Glutamatergic neuron (in vitro differentiated cells): Measurements from ENCODE around the gene SPOCK1. TPM values are rescaled to one million over a fixed set of nuclear protein-coding genes. Genes with fewer than 3 reads are reported as not detected.

Experiments used
- DNase-seq: peaks from one replicate; pipeline ENCODE4 v3.0.0; 2022
- H3K27ac Mint-ChIP-seq: one replicate; pipeline ENCODE4 v1.8.0; 2020; ENCODE audit warnings: mild to moderate bottlenecking, mixed read lengths, inconsistent platforms; ENCODE audit not compliant: unreplicated experiment
- H3K27me3 Mint-ChIP-seq: one replicate; pipeline ENCODE4 v1.8.0; 2020; ENCODE audit warnings: mild to moderate bottlenecking, moderate library complexity, mixed read lengths, inconsistent platforms; ENCODE audit not compliant: unreplicated experiment
- H3K36me3 Mint-ChIP-seq: one replicate; pipeline ENCODE4 v1.8.0; 2020; ENCODE audit warnings: mild to moderate bottlenecking, mixed read lengths, inconsistent platforms; ENCODE audit not compliant: unreplicated experiment
- H3K4me1 Mint-ChIP-seq: one replicate; pipeline ENCODE4 v1.8.0; 2020; ENCODE audit warnings: mild to moderate bottlenecking, low read depth, mixed read lengths, inconsistent platforms; ENCODE audit not compliant: unreplicated experiment
- H3K4me3 Mint-ChIP-seq: one replicate; pipeline ENCODE4 v1.8.0; 2020; ENCODE audit warnings: mild to moderate bottlenecking, mixed read lengths, inconsistent platforms; ENCODE audit not compliant: unreplicated experiment
- H3K9me3 Mint-ChIP-seq: one replicate; pipeline ENCODE4 v1.8.0; 2020; ENCODE audit warnings: mild to moderate bottlenecking, moderate library complexity, mixed read lengths, inconsistent platforms; ENCODE audit not compliant: unreplicated experiment
- CTCF ChIP-seq: fragments of 200-600 bp; sonication (generic); IDR thresholded peaks from one replicate; pipeline ENCODE4 v1.5.0; 2021; ENCODE audit not compliant: partially characterized antibody, unreplicated experiment
- total RNA-seq: library from RNA; stranded (reverse); fragmentation: NEBNext Ultra II Directional; extraction: Animal tissue kit (Norgen Biotek cat#: 25700); gene quantifications from one replicate; pipeline ENCODE4 v1.2.1, GENCODE V29; 2021; ENCODE audit not compliant: unreplicated experiment

The SPOCK1 gene
- total RNA-seq, 1 donor from 2014 or later: 25.4 TPM

GRCh38 chr5:136994154-136994553 lies 505.0 kb downstream of the SPOCK1 start:
- Mint-ChIP-seq H3K27ac (no peak overlapping the region), H3K27me3 (no peaks in the 10 kb centered on the region)

GRCh38 chr5:136992796-136993489 lies 506.2 kb downstream of the SPOCK1 start:
- no peak for TF ChIP-seq CTCF
- no peak for DNase-seq
- Mint-ChIP-seq H3K36me3 (no peaks in the 10 kb centered on the region), H3K27me3 (no peaks in the 10 kb centered on the region), H3K9me3 (peaks cover 7% of the 10 kb centered on the region), H3K4me1 (peaks cover 3% of the 10 kb centered on the region), H3K27ac (no peak overlapping the region), H3K4me3 (no peak overlapping the region)

More at GRCh38 chr5:136994154-136994553, 505.0 kb downstream of the SPOCK1 start:
- no peak for TF ChIP-seq CTCF
- Mint-ChIP-seq H3K4me1 (peaks cover 3% of the 10 kb centered on the region), H3K36me3 (no peaks in the 10 kb centered on the region), H3K9me3 (peaks cover 7% of the 10 kb centered on the region), H3K4me3 (no peak overlapping the region)
- no peak for DNase-seq

- H3K27ac Mint-ChIP-seq: no peak overlapping the region
- H3K36me3 Mint-ChIP-seq: no peaks in the 10 kb centered on the region
- TF ChIP-seq CTCF: no peak
Observed at GRCh38 chr5:136985785-136986475, 513.2 kb downstream of the SPOCK1 start.

GRCh38 chr5:136984772-136985446 lies 514.2 kb downstream of the SPOCK1 start:
- Mint-ChIP-seq H3K27ac (no peak overlapping the region), H3K9me3 (no peaks in the 10 kb centered on the region), H3K36me3 (no peaks in the 10 kb centered on the region), H3K4me1 (no peaks in the 10 kb centered on the region), H3K27me3 (no peaks in the 10 kb centered on the region), H3K4me3 (no peak overlapping the region)
- TF ChIP-seq CTCF: no peak
- DNase-seq: no peak

More at GRCh38 chr5:136985785-136986475, 513.2 kb downstream of the SPOCK1 start:
- H3K4me1 Mint-ChIP-seq: no peaks in the 10 kb centered on the region
- no peak overlapping the region for H3K4me3 Mint-ChIP-seq
- H3K27me3 Mint-ChIP-seq: no peaks in the 10 kb centered on the region
- H3K9me3 Mint-ChIP-seq: peaks cover 2% of the 10 kb centered on the region
- DNase-seq: no peak

- H3K4me3 Mint-ChIP-seq: no peak overlapping the region
- H3K27ac Mint-ChIP-seq: no peak overlapping the region
- TF ChIP-seq CTCF: no peak
- no peaks in the 10 kb centered on the region for H3K36me3 Mint-ChIP-seq
- H3K9me3 Mint-ChIP-seq: no peaks in the 10 kb centered on the region
- no peaks in the 10 kb centered on the region for H3K27me3 Mint-ChIP-seq
- DNase-seq: no peak
- no peaks in the 10 kb centered on the region for H3K4me1 Mint-ChIP-seq
Observed at GRCh38 chr5:136981936-136982335, 517.2 kb downstream of the SPOCK1 start.
